HepG2 (cell line): ENCODE measurements around the gene NEURL3. TPM values are rescaled to one million over a fixed set of nuclear protein-coding genes. Genes with fewer than 3 reads are reported as not detected.

Experiments used
- AKAP8 ChIP-seq: sonication (generic); formaldehyde crosslinking; IDR thresholded peaks from 2 replicates; pipeline ENCODE4 v1.5.1; 2020; ENCODE audit warnings: mild to moderate bottlenecking, missing genetic modification reagents
- BHLHE40 ChIP-seq: IDR thresholded peaks from 2 replicates; pipeline ENCODE4 v1.6.1; 2011; ENCODE audit warnings: low read length, improper control_type of control experiment
- CC2D1A ChIP-seq: sonication (generic); formaldehyde crosslinking; IDR thresholded peaks from 2 replicates; pipeline ENCODE4 v1.8.1; 2023; ENCODE audit warnings: mild to moderate bottlenecking, missing genetic modification reagents
- CCAR2 ChIP-seq: fragments of 200-400 bp; formaldehyde crosslinking; optimal IDR thresholded peaks from 2 replicates; pipeline ENCODE3; 2018; ENCODE audit warnings: low read depth, mild to moderate bottlenecking, low read length, moderate library complexity
- EHMT2 ChIP-seq: fragments of 200-600 bp; sonication (generic); IDR thresholded peaks from 2 replicates; pipeline ENCODE4 v1.7.0; 2017; ENCODE audit warnings: antibody characterized with exemption, low read depth, low read length, borderline replicate concordance
- ELF4 ChIP-seq: sonication (generic); formaldehyde crosslinking; IDR thresholded peaks from 2 replicates; pipeline ENCODE4 v1.5.0; 2020; ENCODE audit warnings: missing genetic modification reagents, mild to moderate bottlenecking, moderate library complexity, borderline replicate concordance
- ETV5 ChIP-seq: IDR thresholded peaks from 2 replicates; pipeline ENCODE4 v1.6.1; 2018; ENCODE audit warnings: missing biosample characterization, missing genetic modification reagents, inconsistent platforms, borderline replicate concordance
- FOSL1 ChIP-seq: sonication (generic); formaldehyde crosslinking; IDR thresholded peaks from 2 replicates; pipeline ENCODE4 v1.9.0; 2021; ENCODE audit warnings: missing genetic modification reagents, borderline replicate concordance
- KMT2B ChIP-seq: IDR thresholded peaks from 2 replicates; pipeline ENCODE4 v1.6.1; 2016; ENCODE audit warnings: missing genetic modification reagents, missing compliant biosample characterization
- MAFF ChIP-seq: IDR thresholded peaks from 2 replicates; pipeline ENCODE4 v1.6.1; 2011; ENCODE audit warnings: low read depth, low read length, improper control_type of control experiment
- NCOA1 ChIP-seq: sonication (generic); formaldehyde crosslinking; IDR thresholded peaks from 2 replicates; pipeline ENCODE4 v1.9.0; 2021; ENCODE audit warnings: missing genetic modification reagents
- NCOR1 ChIP-seq: fragments of 200-600 bp; sonication (generic); IDR thresholded peaks from 2 replicates; pipeline ENCODE4 v1.7.0; 2017; ENCODE audit warnings: antibody characterized with exemption, low read length, borderline replicate concordance
- PAX8 ChIP-seq: sonication (generic); formaldehyde crosslinking; IDR thresholded peaks from 2 replicates; pipeline ENCODE4 v1.8.0; 2022; ENCODE audit warnings: mild to moderate bottlenecking, missing genetic modification reagents, borderline replicate concordance
- PHF21A ChIP-seq: sonication (generic); formaldehyde crosslinking; IDR thresholded peaks from 2 replicates; pipeline ENCODE4 v1.5.0; 2020; ENCODE audit warnings: mild to moderate bottlenecking, missing genetic modification reagents
- SATB2 ChIP-seq: sonication (generic); formaldehyde crosslinking; IDR thresholded peaks from 2 replicates; pipeline ENCODE4 v1.5.0; 2020; ENCODE audit warnings: missing genetic modification reagents
- ZBTB7A ChIP-seq: sonication (generic); formaldehyde crosslinking; IDR thresholded peaks from 2 replicates; pipeline ENCODE4 v1.8.0; 2022; ENCODE audit warnings: mild to moderate bottlenecking, missing genetic modification reagents
- ZNF10 ChIP-seq: sonication (generic); formaldehyde crosslinking; IDR thresholded peaks from 2 replicates; pipeline ENCODE4 v1.4.0; 2020; ENCODE audit warnings: mild to moderate bottlenecking, low read depth, missing genetic modification reagents, borderline replicate concordance
- ZNF205 ChIP-seq: IDR thresholded peaks from 2 replicates; pipeline ENCODE4 v1.6.1; 2018; ENCODE audit warnings: missing biosample characterization, missing genetic modification reagents
- ZNF768 ChIP-seq: sonication (generic); formaldehyde crosslinking; IDR thresholded peaks from 2 replicates; pipeline ENCODE4 v1.4.0; 2020; ENCODE audit warnings: missing genetic modification reagents
- polyA plus RNA-seq, 8 experiments: library from polyadenylated mRNA; depleted of rRNA in 3 of 8; stranded (reverse) in 7 of 8; unstranded in 1 of 8; fragments of >200 nt; fragmentation: Illumina TruSeq in 4 of 8; extraction: Trizol in 4 of 8; gene quantifications; 2 replicates each; pipeline versions ENCODE4 v1.2.1 to v1.2.3, GENCODE V29; 2011 to 2016; ENCODE audit warnings: low read depth in 4 of 8, missing spikeins in 1 of 8, mixed read lengths in 1 of 8; ENCODE audit not compliant: insufficient read depth in 1 of 8
- total RNA-seq, 5 experiments: library from RNA; depleted of rRNA; stranded (reverse); fragments of >200 nt; fragmentation: Illumina TruSeq; extraction: Trizol; gene quantifications; 2 replicates each; pipeline ENCODE4 v1.2.3, GENCODE V29; 2016; ENCODE audit warnings: low read depth in 1 of 5
- TF ChIP-seq, protein P1 (sequence below): sonication (generic); formaldehyde crosslinking; IDR thresholded peaks from 2 replicates; pipeline ENCODE4 v1.4.0; 2020; ENCODE audit warnings: missing genetic modification reagents, mild to moderate bottlenecking, borderline replicate concordance
- TF ChIP-seq, protein P2 (sequence below): sonication (generic); formaldehyde crosslinking; IDR thresholded peaks from 2 replicates; pipeline ENCODE4 v1.5.1; 2020; ENCODE audit warnings: mild to moderate bottlenecking, moderate library complexity, missing genetic modification reagents
- TF ChIP-seq, protein P3 (sequence below): sonication (generic); formaldehyde crosslinking; IDR thresholded peaks from 2 replicates; pipeline ENCODE4 v1.5.0; 2020; ENCODE audit warnings: missing genetic modification reagents
- TF ChIP-seq, protein P4 (sequence below): sonication (generic); formaldehyde crosslinking; IDR thresholded peaks from 2 replicates; pipeline ENCODE4 v1.4.0; 2020; ENCODE audit warnings: missing genetic modification reagents; ENCODE audit errors: not compliant biosample characterization
- TF ChIP-seq, protein P5 (sequence below): sonication (generic); formaldehyde crosslinking; IDR thresholded peaks from 2 replicates; pipeline ENCODE4 v1.8.1; 2023; ENCODE audit warnings: mild to moderate bottlenecking, missing genetic modification reagents

NEURL3 gene
- total and polyA plus RNA-seq, 2 of the 13 experiments (the other 11 are each of a cell fraction or from before 2014, with no cell fraction given): 0.16 to 1.2 TPM

DNA sequence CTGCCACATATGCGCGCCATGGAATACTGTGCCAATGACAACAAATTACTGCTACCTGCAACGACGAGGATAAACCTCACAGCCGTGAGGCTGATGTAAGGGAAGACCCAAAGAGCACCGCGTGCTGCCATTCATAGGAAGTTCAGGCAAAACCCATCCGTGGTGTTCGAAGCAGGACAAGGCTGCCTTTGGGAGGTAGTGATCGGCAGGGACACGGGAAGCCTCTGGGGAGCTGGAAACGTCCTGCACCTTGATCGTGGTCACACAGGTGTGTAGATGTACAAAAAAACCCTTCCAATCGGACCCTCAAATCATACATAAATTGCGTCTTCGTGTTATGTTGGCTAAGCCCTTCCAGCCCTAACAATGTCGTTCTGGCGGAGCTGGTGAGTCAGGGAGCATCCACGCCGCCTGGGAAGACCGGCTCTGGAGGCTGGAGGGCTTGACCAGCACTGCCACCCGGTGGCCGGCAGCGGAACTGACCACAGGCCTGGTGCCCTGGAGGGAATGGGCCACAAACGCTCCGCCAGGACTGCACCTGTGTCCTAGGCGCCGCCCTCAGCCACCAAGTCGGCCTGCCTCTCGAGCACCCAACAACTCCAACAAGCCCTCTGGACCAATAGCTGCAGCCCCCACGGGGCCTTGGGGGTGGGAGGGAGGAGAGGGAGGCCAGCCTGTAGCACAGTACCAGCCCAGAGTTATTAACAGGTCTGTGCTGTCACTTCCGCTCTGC, 4.1 kb upstream of the NEURL3 start (continued):
- TF ChIP-seq ETV5: no peak
- TF ChIP-seq, protein P1, sequence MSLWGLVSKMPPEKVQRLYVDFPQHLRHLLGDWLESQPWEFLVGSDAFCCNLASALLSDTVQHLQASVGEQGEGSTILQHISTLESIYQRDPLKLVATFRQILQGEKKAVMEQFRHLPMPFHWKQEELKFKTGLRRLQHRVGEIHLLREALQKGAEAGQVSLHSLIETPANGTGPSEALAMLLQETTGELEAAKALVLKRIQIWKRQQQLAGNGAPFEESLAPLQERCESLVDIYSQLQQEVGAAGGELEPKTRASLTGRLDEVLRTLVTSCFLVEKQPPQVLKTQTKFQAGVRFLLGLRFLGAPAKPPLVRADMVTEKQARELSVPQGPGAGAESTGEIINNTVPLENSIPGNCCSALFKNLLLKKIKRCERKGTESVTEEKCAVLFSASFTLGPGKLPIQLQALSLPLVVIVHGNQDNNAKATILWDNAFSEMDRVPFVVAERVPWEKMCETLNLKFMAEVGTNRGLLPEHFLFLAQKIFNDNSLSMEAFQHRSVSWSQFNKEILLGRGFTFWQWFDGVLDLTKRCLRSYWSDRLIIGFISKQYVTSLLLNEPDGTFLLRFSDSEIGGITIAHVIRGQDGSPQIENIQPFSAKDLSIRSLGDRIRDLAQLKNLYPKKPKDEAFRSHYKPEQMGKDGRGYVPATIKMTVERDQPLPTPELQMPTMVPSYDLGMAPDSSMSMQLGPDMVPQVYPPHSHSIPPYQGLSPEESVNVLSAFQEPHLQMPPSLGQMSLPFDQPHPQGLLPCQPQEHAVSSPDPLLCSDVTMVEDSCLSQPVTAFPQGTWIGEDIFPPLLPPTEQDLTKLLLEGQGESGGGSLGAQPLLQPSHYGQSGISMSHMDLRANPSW (CRISPR knock-in tag): peak; percentile 43; the same call in 1 of the 2 replicates
- no peak for TF ChIP-seq NCOA1
- TF ChIP-seq KMT2B (CRISPR knock-in tag): 0 out of 2 replicates have a peak, but pooled peaks have one; percentile 31
- TF ChIP-seq NCOR1: no peak
- TF ChIP-seq ZNF768 (CRISPR knock-in tag): peak; percentile 66; the same call in 1 of the 2 replicates
- TF ChIP-seq, protein P2, sequence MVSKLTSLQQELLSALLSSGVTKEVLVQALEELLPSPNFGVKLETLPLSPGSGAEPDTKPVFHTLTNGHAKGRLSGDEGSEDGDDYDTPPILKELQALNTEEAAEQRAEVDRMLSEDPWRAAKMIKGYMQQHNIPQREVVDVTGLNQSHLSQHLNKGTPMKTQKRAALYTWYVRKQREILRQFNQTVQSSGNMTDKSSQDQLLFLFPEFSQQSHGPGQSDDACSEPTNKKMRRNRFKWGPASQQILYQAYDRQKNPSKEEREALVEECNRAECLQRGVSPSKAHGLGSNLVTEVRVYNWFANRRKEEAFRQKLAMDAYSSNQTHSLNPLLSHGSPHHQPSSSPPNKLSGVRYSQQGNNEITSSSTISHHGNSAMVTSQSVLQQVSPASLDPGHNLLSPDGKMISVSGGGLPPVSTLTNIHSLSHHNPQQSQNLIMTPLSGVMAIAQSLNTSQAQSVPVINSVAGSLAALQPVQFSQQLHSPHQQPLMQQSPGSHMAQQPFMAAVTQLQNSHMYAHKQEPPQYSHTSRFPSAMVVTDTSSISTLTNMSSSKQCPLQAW: peak; percentile 65; the same call in 1 of the 2 replicates
- TF ChIP-seq, protein P3, sequence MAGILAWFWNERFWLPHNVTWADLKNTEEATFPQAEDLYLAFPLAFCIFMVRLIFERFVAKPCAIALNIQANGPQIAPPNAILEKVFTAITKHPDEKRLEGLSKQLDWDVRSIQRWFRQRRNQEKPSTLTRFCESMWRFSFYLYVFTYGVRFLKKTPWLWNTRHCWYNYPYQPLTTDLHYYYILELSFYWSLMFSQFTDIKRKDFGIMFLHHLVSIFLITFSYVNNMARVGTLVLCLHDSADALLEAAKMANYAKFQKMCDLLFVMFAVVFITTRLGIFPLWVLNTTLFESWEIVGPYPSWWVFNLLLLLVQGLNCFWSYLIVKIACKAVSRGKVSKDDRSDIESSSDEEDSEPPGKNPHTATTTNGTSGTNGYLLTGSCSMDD (CRISPR knock-in tag): no peak
- TF ChIP-seq AKAP8 (CRISPR knock-in tag): no peak
- 0 out of 2 replicates have a peak, but pooled peaks have one; percentile 35 for TF ChIP-seq BHLHE40
- TF ChIP-seq PAX8: no peak
- TF ChIP-seq EHMT2: no peak
- no peak for TF ChIP-seq CCAR2
- no peak for TF ChIP-seq SATB2
- TF ChIP-seq PHF21A: no peak
- TF ChIP-seq ZBTB7A (CRISPR knock-in tag): no peak
- TF ChIP-seq CC2D1A (CRISPR knock-in tag): no peak
- TF ChIP-seq MAFF: no peak
- TF ChIP-seq, protein P4, sequence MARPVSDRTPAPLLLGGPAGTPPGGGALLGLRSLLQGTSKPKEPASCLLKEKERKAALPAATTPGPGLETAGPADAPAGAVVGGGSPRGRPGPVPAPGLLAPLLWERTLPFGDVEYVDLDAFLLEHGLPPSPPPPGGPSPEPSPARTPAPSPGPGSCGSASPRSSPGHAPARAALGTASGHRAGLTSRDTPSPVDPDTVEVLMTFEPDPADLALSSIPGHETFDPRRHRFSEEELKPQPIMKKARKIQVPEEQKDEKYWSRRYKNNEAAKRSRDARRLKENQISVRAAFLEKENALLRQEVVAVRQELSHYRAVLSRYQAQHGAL (CRISPR knock-in tag): no peak
- TF ChIP-seq ELF4 (CRISPR knock-in tag): no peak
- TF ChIP-seq ZNF10 (CRISPR knock-in tag): no peak
- TF ChIP-seq ZNF205 (CRISPR knock-in tag): peak; percentile 74; the same call in 1 of the 2 replicates
- TF ChIP-seq, protein P5, sequence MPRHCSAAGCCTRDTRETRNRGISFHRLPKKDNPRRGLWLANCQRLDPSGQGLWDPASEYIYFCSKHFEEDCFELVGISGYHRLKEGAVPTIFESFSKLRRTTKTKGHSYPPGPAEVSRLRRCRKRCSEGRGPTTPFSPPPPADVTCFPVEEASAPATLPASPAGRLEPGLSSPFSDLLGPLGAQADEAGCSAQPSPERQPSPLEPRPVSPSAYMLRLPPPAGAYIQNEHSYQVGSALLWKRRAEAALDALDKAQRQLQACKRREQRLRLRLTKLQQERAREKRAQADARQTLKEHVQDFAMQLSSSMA (CRISPR knock-in tag): 0 out of 2 replicates have a peak, but pooled peaks have one; percentile 41
- TF ChIP-seq FOSL1 (CRISPR knock-in tag): no peak
